IPS-20b (cell line): ENCODE measurements around the gene PTMA.
A peak's percentile ranks its signal among the peaks of the same experiment; 100 is the strongest.
"Not testable (repeated sequence)": the region's sequence is repeated elsewhere in the genome, so short reads cannot be mapped to it uniquely, and the experiment has no call there.

ENCODE experiments used
- H3K27ac ChIP-seq: one replicate; pipeline ENCODE4 v1.5.1; 2013; ENCODE audit warnings: low read length
- H3K27me3 ChIP-seq: 2 replicates; pipeline ENCODE4 v1.6.1; 2013; ENCODE audit warnings: mild to moderate bottlenecking, low read length, inconsistent platforms; ENCODE audit not compliant: insufficient read depth
- H3K36me3 ChIP-seq: 2 replicates; pipeline ENCODE4 v1.6.1; 2013; ENCODE audit warnings: low read depth, mild to moderate bottlenecking, inconsistent platforms, low read length, moderate library complexity; ENCODE audit not compliant: insufficient read depth
- H3K4me1 ChIP-seq: 2 replicates; pipeline ENCODE4 v1.6.1; 2013; ENCODE audit warnings: mild to moderate bottlenecking, control low read depth, inconsistent platforms, low read length, moderate library complexity; ENCODE audit not compliant: insufficient read depth
- H3K4me3 ChIP-seq: 2 replicates; pipeline ENCODE4 v1.5.1; 2013; ENCODE audit warnings: mild to moderate bottlenecking, low read length, inconsistent platforms
- H3K9ac ChIP-seq: 2 replicates; pipeline ENCODE4 v1.6.1; 2013; ENCODE audit warnings: low read depth, mild to moderate bottlenecking, inconsistent platforms, low read length, moderate library complexity
- H3K9me3 ChIP-seq: 2 replicates; pipeline ENCODE4 v1.6.1; 2013; ENCODE audit warnings: mild to moderate bottlenecking, low read depth, low read length, inconsistent platforms; ENCODE audit not compliant: insufficient read depth

PTMA gene

GRCh38 chr2:231707927-231708772, at the start of gene PTMA:
Gene PTMA, plus strand, starts transcription at chr2:231708525. Its CDS starts 182 bp downstream, at chr2:231708707.
- Histone ChIP-seq H3K4me1 (peaks cover 10% of the 10 kb centered on the region; the same call in 1 of the 2 replicates), H3K9ac (peak within 1 kb of the TSS; percentile 100), H3K9me3 (no peaks in the 10 kb centered on the region), H3K36me3 (peaks cover 31% of the 10 kb centered on the region), H3K27ac (peak within 1 kb of the TSS; percentile 94), H3K27me3 (no peaks in the 10 kb centered on the region), H3K4me3 (peak within 1 kb of the TSS; percentile 97)

- Histone ChIP-seq H3K4me1 (peaks cover 15% of the 10 kb centered on the region; the same call in 1 of the 2 replicates), H3K27me3 (peaks cover 13% of the 10 kb centered on the region; the same call in 1 of the 2 replicates)
- H3K27ac ChIP-seq, H3K4me3 ChIP-seq, H3K9ac ChIP-seq, H3K36me3 ChIP-seq, H3K9me3 ChIP-seq: not testable (repeated sequence)
These were observed 48.3 kb upstream of the PTMA start for GRCh38 chr2:231660073-231660472.

GRCh38 chr2:231660860-231661259, 47.5 kb upstream of the PTMA start:
- Histone ChIP-seq H3K36me3 (no peaks in the 10 kb centered on the region), H3K4me1 (peaks cover 14% of the 10 kb centered on the region; the same call in 1 of the 2 replicates), H3K9ac (peak overlapping the region; percentile 93; the same call in 1 of the 2 replicates), H3K9me3 (no peaks in the 10 kb centered on the region), H3K27ac (no peak overlapping the region), H3K4me3 (no peak overlapping the region), H3K27me3 (peaks cover 13% of the 10 kb centered on the region; the same call in 1 of the 2 replicates)

GRCh38 chr2:231661422-231662027, 46.8 kb upstream of the PTMA start:
- H3K9me3 ChIP-seq, result no peaks in the 10 kb centered on the region
- peak overlapping the region; percentile 65 for H3K4me3 ChIP-seq
- peaks cover 13% of the 10 kb centered on the region; the same call in 1 of the 2 replicates for H3K27me3 ChIP-seq
- H3K4me1 ChIP-seq, result peaks cover 12% of the 10 kb centered on the region; the same call in 1 of the 2 replicates
- no peaks in the 10 kb centered on the region for H3K36me3 ChIP-seq
- peak overlapping the region; percentile 40 for H3K27ac ChIP-seq
- H3K9ac ChIP-seq, result peak overlapping the region; percentile 93

- Histone ChIP-seq H3K4me3 (peak overlapping the region; percentile 65), H3K9ac (peak overlapping the region; percentile 93), H3K9me3 (no peaks in the 10 kb centered on the region), H3K27ac (peak overlapping the region; percentile 90), H3K27me3 (peaks cover 13% of the 10 kb centered on the region; the same call in 1 of the 2 replicates), H3K36me3 (no peaks in the 10 kb centered on the region), H3K4me1 (peaks cover 16% of the 10 kb centered on the region; the same call in 1 of the 2 replicates)
These were observed 46.1 kb upstream of the PTMA start for GRCh38 chr2:231662028-231662810.

GRCh38 chr2:231662811-231663457, 45.4 kb upstream of the PTMA start:
- Histone ChIP-seq H3K9me3 (no peaks in the 10 kb centered on the region), H3K27me3 (peaks cover 13% of the 10 kb centered on the region; the same call in 1 of the 2 replicates), H3K4me3 (peak overlapping the region; percentile 49; the same call in 1 of the 2 replicates), H3K9ac (peak overlapping the region; percentile 79), H3K4me1 (peaks cover 16% of the 10 kb centered on the region; the same call in 1 of the 2 replicates), H3K36me3 (no peaks in the 10 kb centered on the region), H3K27ac (peak overlapping the region; percentile 90)

- no peak overlapping the region for H3K27ac ChIP-seq
- no peaks in the 10 kb centered on the region for H3K36me3 ChIP-seq
- peaks cover 13% of the 10 kb centered on the region; the same call in 1 of the 2 replicates for H3K27me3 ChIP-seq
- H3K4me3 ChIP-seq, result no peak overlapping the region
- H3K4me1 ChIP-seq, result peaks cover 16% of the 10 kb centered on the region; the same call in 1 of the 2 replicates
- no peaks in the 10 kb centered on the region for H3K9me3 ChIP-seq
- H3K9ac ChIP-seq, result peak overlapping the region; percentile 79; the same call in 1 of the 2 replicates
These were observed 44.7 kb upstream of the PTMA start for GRCh38 chr2:231663458-231664212.

- H3K27me3 ChIP-seq, result peaks cover 13% of the 10 kb centered on the region; the same call in 1 of the 2 replicates
- no peak overlapping the region for H3K9ac ChIP-seq
- no peak overlapping the region for H3K4me3 ChIP-seq
- H3K36me3 ChIP-seq, result no peaks in the 10 kb centered on the region
- peaks cover 16% of the 10 kb centered on the region; the same call in 1 of the 2 replicates for H3K4me1 ChIP-seq
- H3K27ac ChIP-seq, result no peak overlapping the region
- H3K9me3 ChIP-seq, result no peaks in the 10 kb centered on the region
These were observed 43.6 kb upstream of the PTMA start for GRCh38 chr2:231664727-231665126.

- Histone ChIP-seq H3K36me3 (no peaks in the 10 kb centered on the region), H3K9me3 (no peaks in the 10 kb centered on the region), H3K27ac (peak overlapping the region; percentile 50), H3K9ac (peak overlapping the region; percentile 88; the same call in 1 of the 2 replicates), H3K27me3 (peaks cover 11% of the 10 kb centered on the region; the same call in 1 of the 2 replicates), H3K4me3 (no peak overlapping the region), H3K4me1 (peaks cover 16% of the 10 kb centered on the region; the same call in 1 of the 2 replicates)
These were observed 42.8 kb upstream of the PTMA start for GRCh38 chr2:231665245-231666170.
